RWPE1 (cell line): Measurements from ENCODE around the gene SLC38A6.
"Not testable (repeated sequence)": the region's sequence is repeated elsewhere in the genome, so short reads cannot be mapped to it uniquely, and the experiment has no call there.

ENCODE experiments used
- CTCF ChIA-PET: fragments of 350-600 bp; sonication (Branson Sonifier 250); formaldehyde crosslinking; extraction: SDS; loops from one replicate; lab custom pipeline; 2021; lab: Yijun Ruan, JAX
- POLR2A ChIA-PET: fragments of 400-600 bp; formaldehyde crosslinking; extraction: SDS; loops from one replicate; lab custom pipeline; 2020; ENCODE audit warnings: antibody characterized with exemption; ENCODE audit not compliant: low non-redundant PET; lab: Yijun Ruan, JAX
- DNase-seq: peaks from one replicate; pipeline ENCODE4 v3.0.0; 2012; ENCODE audit warnings: low spot score
- H3K27ac ChIP-seq: fragments of 450-650 bp; 2 replicates; pipeline ENCODE4 v1.5.1; 2017
- CTCF ChIP-seq: fragments of 450-650 bp; conservative IDR thresholded peaks from 2 replicates; pipeline ENCODE4 v1.5.1; 2017; ENCODE audit warnings: low read depth, mild to moderate bottlenecking

The SLC38A6 gene

GRCh38 chr14:61091657-61092273, 110.7 kb downstream of the SLC38A6 start:
- TF ChIP-seq CTCF, result no peak
- ChIA-PET POLR2A (no interaction called here), CTCF (no interaction called here)
- no peak overlapping the region for H3K27ac ChIP-seq
- DNase-seq, result no peak

GRCh38 chr14:61098096-61098495, 117.1 kb downstream of the SLC38A6 start:
- CTCF ChIA-PET, DNase-seq, H3K27ac ChIP-seq, POLR2A ChIA-PET: not testable (repeated sequence)

- no peak overlapping the region for H3K27ac ChIP-seq
- TF ChIP-seq CTCF, result no peak
- ChIA-PET CTCF (no interaction called here), POLR2A (no interaction called here)
- DNase-seq, result peak; percentile 18
Observed at GRCh38 chr14:61098721-61099120, 117.7 kb downstream of the SLC38A6 start.

- DNase-seq, result no peak
- POLR2A ChIA-PET, result no interaction called here
- no peak overlapping the region for H3K27ac ChIP-seq
- CTCF ChIA-PET, result no interaction called here
- TF ChIP-seq CTCF, result no peak
Observed at GRCh38 chr14:61099216-61099835, 118.3 kb downstream of the SLC38A6 start.

GRCh38 chr14:61101803-61102548, 120.9 kb downstream of the SLC38A6 start:
- peak; percentile 23 for DNase-seq
- no peak for TF ChIP-seq CTCF
- CTCF ChIA-PET, result no interaction called here
- H3K27ac ChIP-seq, result peak overlapping the region; percentile 100
- POLR2A ChIA-PET, result no interaction called here
